ENCODE results near the gene SRPK1. TPM values are rescaled to one million over a fixed set of nuclear protein-coding genes. Genes with fewer than 3 reads are reported as not detected.

The SRPK1 gene
- total RNA-seq, 1 experiment from 2014 or later: 104 TPM

- H3K9me2 ChIP-seq (replicated peaks; ENCODE audit: insufficient read depth, low read length): no peaks in the 10 kb centered on the region
- H3K79me2 ChIP-seq (ENCODE audit: low read length): peaks cover 98% of the 10 kb centered on the region
- 0 out of 2 replicates have a peak, but pooled peaks cover 2% of the 10 kb centered on the region for H3K4me1 ChIP-seq (ENCODE audit: low read length)
- H3K9me3 ChIP-seq (ENCODE audit: low read length): peaks cover 6% of the 10 kb centered on the region
- H3K4me2 ChIP-seq (ENCODE audit: low read depth, low read length, poor library complexity, severe bottlenecking): no peak overlapping the region
- H2AFZ ChIP-seq (ENCODE audit: low read length): no peak overlapping the region
- no peaks in the 10 kb centered on the region for H3K27me3 ChIP-seq (ENCODE audit: low read length)
- peaks cover 82% of the 10 kb centered on the region for H3K36me3 ChIP-seq (ENCODE audit: insufficient read depth, low read length)
- H3K4me3 ChIP-seq (ENCODE audit: low read length): no peak overlapping the region
- no peaks in the 10 kb centered on the region; the same call in 1 of the 2 replicates for H4K20me1 ChIP-seq (ENCODE audit: insufficient read depth, low read depth, low read length)
- no peak overlapping the region for H3K27ac ChIP-seq (ENCODE audit: low read length)
- H3K9ac ChIP-seq (ENCODE audit: low read length): no peak overlapping the region
- DNase-seq: no peak
Measured at GRCh38 chr6:35905141-35905785, 15.6 kb downstream of the SRPK1 start.

GRCh38 chr6:35903679-35904078 is 17.2 kb downstream of the SRPK1 start:
- Histone ChIP-seq H3K4me1 (ENCODE audit: low read length) (0 out of 2 replicates have a peak, but pooled peaks cover 2% of the 10 kb centered on the region), H3K27ac (ENCODE audit: low read length) (no peak overlapping the region), H4K20me1 (ENCODE audit: insufficient read depth, low read depth, low read length) (peaks cover 3% of the 10 kb centered on the region), H3K36me3 (ENCODE audit: insufficient read depth, low read length) (peaks cover 70% of the 10 kb centered on the region), H3K79me2 (ENCODE audit: low read length) (peaks cover 97% of the 10 kb centered on the region), H3K4me3 (ENCODE audit: low read length) (no peak overlapping the region), H3K4me2 (ENCODE audit: low read depth, low read length, poor library complexity, severe bottlenecking) (no peak overlapping the region), H3K9ac (ENCODE audit: low read length) (no peak overlapping the region), H3K9me2 (replicated peaks; ENCODE audit: insufficient read depth, low read length) (no peaks in the 10 kb centered on the region), H3K27me3 (ENCODE audit: low read length) (no peaks in the 10 kb centered on the region), H3K9me3 (ENCODE audit: low read length) (no peaks in the 10 kb centered on the region), H2AFZ (ENCODE audit: low read length) (no peak overlapping the region)
- no peak for DNase-seq

GRCh38 chr6:35900448-35900847 is 20.4 kb downstream of the SRPK1 start:
- Histone ChIP-seq H3K4me2 (ENCODE audit: low read depth, low read length, poor library complexity, severe bottlenecking) (no peak overlapping the region), H3K4me1 (ENCODE audit: low read length) (peaks cover 6% of the 10 kb centered on the region; the same call in 1 of the 2 replicates), H3K9me3 (ENCODE audit: low read length) (no peaks in the 10 kb centered on the region), H3K27me3 (ENCODE audit: low read length) (no peaks in the 10 kb centered on the region), H3K79me2 (ENCODE audit: low read length) (peaks cover 97% of the 10 kb centered on the region), H3K4me3 (ENCODE audit: low read length) (no peak overlapping the region), H3K9me2 (replicated peaks; ENCODE audit: insufficient read depth, low read length) (no peaks in the 10 kb centered on the region), H3K9ac (ENCODE audit: low read length) (no peak overlapping the region), H3K36me3 (ENCODE audit: insufficient read depth, low read length) (peaks cover 63% of the 10 kb centered on the region), H4K20me1 (ENCODE audit: insufficient read depth, low read depth, low read length) (peaks cover 24% of the 10 kb centered on the region), H2AFZ (ENCODE audit: low read length) (no peak overlapping the region), H3K27ac (ENCODE audit: low read length) (no peak overlapping the region)
- DNase-seq: no peak

GRCh38 chr6:35898003-35898402 is 22.9 kb downstream of the SRPK1 start:
- Histone ChIP-seq H3K36me3 (ENCODE audit: insufficient read depth, low read length) (peaks cover 45% of the 10 kb centered on the region), H3K4me1 (ENCODE audit: low read length) (peaks cover 5% of the 10 kb centered on the region; the same call in 1 of the 2 replicates), H2AFZ (ENCODE audit: low read length) (no peak overlapping the region), H3K27ac (ENCODE audit: low read length) (no peak overlapping the region), H4K20me1 (ENCODE audit: insufficient read depth, low read depth, low read length) (peaks cover 25% of the 10 kb centered on the region), H3K9me2 (replicated peaks; ENCODE audit: insufficient read depth, low read length) (no peaks in the 10 kb centered on the region), H3K9me3 (ENCODE audit: low read length) (no peaks in the 10 kb centered on the region), H3K27me3 (ENCODE audit: low read length) (no peaks in the 10 kb centered on the region), H3K79me2 (ENCODE audit: low read length) (peaks cover 98% of the 10 kb centered on the region), H3K4me2 (ENCODE audit: low read depth, low read length, poor library complexity, severe bottlenecking) (no peak overlapping the region), H3K4me3 (ENCODE audit: low read length) (no peak overlapping the region), H3K9ac (ENCODE audit: low read length) (no peak overlapping the region)
- DNase-seq: no peak

GRCh38 chr6:35897486-35897885 is 23.4 kb downstream of the SRPK1 start:
- Histone ChIP-seq H3K36me3 (ENCODE audit: insufficient read depth, low read length) (peaks cover 44% of the 10 kb centered on the region), H3K27me3 (ENCODE audit: low read length) (no peaks in the 10 kb centered on the region), H3K9me2 (replicated peaks; ENCODE audit: insufficient read depth, low read length) (no peaks in the 10 kb centered on the region), H2AFZ (ENCODE audit: low read length) (no peak overlapping the region), H3K9me3 (ENCODE audit: low read length) (no peaks in the 10 kb centered on the region), H3K4me2 (ENCODE audit: low read depth, low read length, poor library complexity, severe bottlenecking) (no peak overlapping the region), H3K4me3 (ENCODE audit: low read length) (no peak overlapping the region), H3K9ac (ENCODE audit: low read length) (no peak overlapping the region), H3K27ac (ENCODE audit: low read length) (no peak overlapping the region), H3K79me2 (ENCODE audit: low read length) (peaks cover 98% of the 10 kb centered on the region), H4K20me1 (ENCODE audit: insufficient read depth, low read depth, low read length) (peaks cover 30% of the 10 kb centered on the region), H3K4me1 (ENCODE audit: low read length) (peaks cover 5% of the 10 kb centered on the region; the same call in 1 of the 2 replicates)
- no peak for DNase-seq

- Histone ChIP-seq H3K36me3 (ENCODE audit: insufficient read depth, low read length) (peaks cover 41% of the 10 kb centered on the region), H2AFZ (ENCODE audit: low read length) (no peak overlapping the region), H3K27ac (ENCODE audit: low read length) (no peak overlapping the region), H3K4me3 (ENCODE audit: low read length) (no peak overlapping the region), H3K9me3 (ENCODE audit: low read length) (no peaks in the 10 kb centered on the region), H3K9me2 (replicated peaks; ENCODE audit: insufficient read depth, low read length) (no peaks in the 10 kb centered on the region), H3K9ac (ENCODE audit: low read length) (no peak overlapping the region), H3K4me1 (ENCODE audit: low read length) (peaks cover 5% of the 10 kb centered on the region; the same call in 1 of the 2 replicates), H3K27me3 (ENCODE audit: low read length) (no peaks in the 10 kb centered on the region), H4K20me1 (ENCODE audit: insufficient read depth, low read depth, low read length) (peaks cover 30% of the 10 kb centered on the region), H3K79me2 (ENCODE audit: low read length) (peaks cover 98% of the 10 kb centered on the region), H3K4me2 (ENCODE audit: low read depth, low read length, poor library complexity, severe bottlenecking) (no peak overlapping the region)
- DNase-seq: no peak
Measured at GRCh38 chr6:35897036-35897435, 23.9 kb downstream of the SRPK1 start.

- H3K27me3 ChIP-seq (ENCODE audit: low read length): no peaks in the 10 kb centered on the region
- H3K4me2 ChIP-seq (ENCODE audit: low read depth, low read length, poor library complexity, severe bottlenecking): no peak overlapping the region
- H3K9ac ChIP-seq (ENCODE audit: low read length): no peak overlapping the region
- H2AFZ ChIP-seq (ENCODE audit: low read length): no peak overlapping the region
- no peaks in the 10 kb centered on the region for H3K9me2 ChIP-seq (replicated peaks; ENCODE audit: insufficient read depth, low read length)
- peaks cover 30% of the 10 kb centered on the region for H4K20me1 ChIP-seq (ENCODE audit: insufficient read depth, low read depth, low read length)
- no peak overlapping the region for H3K27ac ChIP-seq (ENCODE audit: low read length)
- H3K79me2 ChIP-seq (ENCODE audit: low read length): peaks cover 98% of the 10 kb centered on the region
- H3K4me1 ChIP-seq (ENCODE audit: low read length): peaks cover 5% of the 10 kb centered on the region; the same call in 1 of the 2 replicates
- H3K9me3 ChIP-seq (ENCODE audit: low read length): no peaks in the 10 kb centered on the region
- peaks cover 33% of the 10 kb centered on the region for H3K36me3 ChIP-seq (ENCODE audit: insufficient read depth, low read length)
- no peak overlapping the region for H3K4me3 ChIP-seq (ENCODE audit: low read length)
- DNase-seq: no peak
Measured at GRCh38 chr6:35896228-35896627, 24.7 kb downstream of the SRPK1 start.

- Histone ChIP-seq H3K9me3 (ENCODE audit: low read length) (no peaks in the 10 kb centered on the region), H3K9ac (ENCODE audit: low read length) (no peak overlapping the region), H2AFZ (ENCODE audit: low read length) (no peak overlapping the region), H3K4me2 (ENCODE audit: low read depth, low read length, poor library complexity, severe bottlenecking) (no peak overlapping the region), H3K27ac (ENCODE audit: low read length) (no peak overlapping the region), H3K4me3 (ENCODE audit: low read length) (no peak overlapping the region), H3K36me3 (ENCODE audit: insufficient read depth, low read length) (peaks cover 30% of the 10 kb centered on the region), H3K4me1 (ENCODE audit: low read length) (peaks cover 5% of the 10 kb centered on the region; the same call in 1 of the 2 replicates), H3K9me2 (replicated peaks; ENCODE audit: insufficient read depth, low read length) (no peaks in the 10 kb centered on the region), H3K79me2 (ENCODE audit: low read length) (peaks cover 98% of the 10 kb centered on the region), H3K27me3 (ENCODE audit: low read length) (no peaks in the 10 kb centered on the region), H4K20me1 (ENCODE audit: insufficient read depth, low read depth, low read length) (peaks cover 30% of the 10 kb centered on the region)
- DNase-seq: no peak
Measured at GRCh38 chr6:35895560-35895959, 25.3 kb downstream of the SRPK1 start.

Data from Karpas-422 (cell line).